ENCODE measurements around the gene KRT28. TPM values are rescaled to one million over a fixed set of nuclear protein-coding genes. Genes with fewer than 3 reads are reported as not detected.

The KRT28 gene
- total RNA-seq: not detected in 2 replicates

GRCh38 chr17:40799859-40800258 lies at the start of gene KRT28:
TSS of gene KRT28 (minus strand) at chr17:40799959. CDS start at chr17:40799893, 66 bp downstream.

GRCh38 chr17:40822132-40822812 lies 22.5 kb upstream of the KRT28 start, which contains the start of gene KRT10:
TSS of gene KRT10 (minus strand) at chr17:40822614. CDS start at chr17:40822585, 29 bp downstream.

GRCh38 chr17:40782450-40782849 lies 17.3 kb downstream of the KRT28 start, which contains the start of gene KRT27:
TSS of gene KRT27 (minus strand) at chr17:40782550. CDS start at chr17:40782493, 57 bp downstream.

GRCh38 chr17:40772101-40772500 lies 27.7 kb downstream of the KRT28 start, which contains the start of gene KRT26:
TSS of gene KRT26 (minus strand) at chr17:40772201. CDS start at chr17:40772113, 88 bp downstream.

GRCh38 chr17:40755231-40755630 lies 44.5 kb downstream of the KRT28 start, which contains the start of gene KRT25:
TSS of gene KRT25 (minus strand) at chr17:40755331. CDS start at chr17:40755271, 60 bp downstream.

Other genes starting within 250 kb of the KRT28 start
- gene CCR7, start 234.5 kb downstream of the KRT28 start, total RNA-seq: 0.72 TPM in 1 of 2 replicates, not detected in the other
- 64.8 and 120 TPM in 2 replicates for gene SMARCE1, start 152.1 kb downstream of the KRT28 start, total RNA-seq
- under 0.01 TPM in 1 of 2 replicates, not detected in the other for gene KRT222, start 134.8 kb downstream of the KRT28 start, total RNA-seq
- not detected in 2 replicates for gene KRT24, start 96.2 kb downstream of the KRT28 start, total RNA-seq
- not detected in 2 replicates for gene KRT25, start 44.6 kb downstream of the KRT28 start, total RNA-seq
- not detected in 2 replicates for gene KRT26, start 27.8 kb downstream of the KRT28 start, total RNA-seq
- gene KRT27, start 17.4 kb downstream of the KRT28 start, total RNA-seq: not detected in 2 replicates
- 24.4 and 33.1 TPM in 2 replicates for gene KRT10, start 22.7 kb upstream of the KRT28 start, total RNA-seq
- not detected in 2 replicates for gene KRT12, start 67.3 kb upstream of the KRT28 start, total RNA-seq
- not detected in 2 replicates for gene KRT20, start 85.3 kb upstream of the KRT28 start, total RNA-seq
- under 0.01 TPM in 1 of 2 replicates, not detected in the other for gene KRT23, start 137.7 kb upstream of the KRT28 start, total RNA-seq
- 0.52 TPM in 1 of 2 replicates, not detected in the other for gene KRT39, start 167.0 kb upstream of the KRT28 start, total RNA-seq
- not detected in 2 replicates for gene KRT40, start 184.4 kb upstream of the KRT28 start, total RNA-seq
- not detected in 2 replicates for gene KRTAP3-3, start 194.2 kb upstream of the KRT28 start, total RNA-seq
- not detected in 2 replicates for gene KRTAP3-2, start 199.9 kb upstream of the KRT28 start, total RNA-seq
- gene KRTAP3-1, start 209.2 kb upstream of the KRT28 start, total RNA-seq: not detected in 2 replicates
- gene KRTAP1-5, start 227.2 kb upstream of the KRT28 start, total RNA-seq: 10.1 TPM in 1 of 2 replicates, not detected in the other
- not detected in 2 replicates for gene KRTAP1-4, start 230.2 kb upstream of the KRT28 start, total RNA-seq
- gene KRTAP1-3, start 234.9 kb upstream of the KRT28 start, total RNA-seq: not detected in 2 replicates
- gene KRTAP1-1, start 241.5 kb upstream of the KRT28 start, total RNA-seq: not detected in 2 replicates
- gene KRTAP2-1, start 247.4 kb upstream of the KRT28 start, total RNA-seq: not detected in 2 replicates

All from epithelial cell of alveolus of lung (primary cell).